ENCODE data around the gene TMEM208. TPM values are rescaled to one million over a fixed set of nuclear protein-coding genes. Genes with fewer than 3 reads are reported as not detected.

The TMEM208 gene
- total RNA-seq, 1 donor from 2014 or later: 33.1 TPM

GRCh38 chr16:67199011-67199807 is 27.7 kb upstream of the TMEM208 start, which contains the start of gene ELMO3:
Gene ELMO3 (plus strand): TSS chr16:67199131. CDS start chr16:67199327, 196 bp downstream.
- Histone ChIP-seq H3K27ac (peak within 1 kb of the TSS; percentile 71), H3K4me3 (peak within 1 kb of the TSS; percentile 58), H3K4me1 (peaks cover 15% of the 10 kb centered on the region), H3K36me3 (peaks cover 81% of the 10 kb centered on the region), H3K9me3 (no peaks in the 10 kb centered on the region), H3K27me3 (ENCODE audit: low read depth) (no peaks in the 10 kb centered on the region)
- TF ChIP-seq CTCF (IDR thresholded peaks at IDR 0.05): peak; percentile 42
- intact Hi-C loops (cut with DNase I): no loop called here
- ATAC-seq: peak; percentile 87 to 92
- DNase-seq: peak; percentile 77

- Histone ChIP-seq H3K4me3 (peak overlapping the region; percentile 58), H3K27me3 (ENCODE audit: low read depth) (no peaks in the 10 kb centered on the region), H3K27ac (no peak overlapping the region), H3K4me1 (peaks cover 13% of the 10 kb centered on the region), H3K36me3 (peaks cover 76% of the 10 kb centered on the region), H3K9me3 (no peaks in the 10 kb centered on the region)
- intact Hi-C loops (cut with DNase I): no loop called here
- DNase-seq (no peak), ATAC-seq (peak; percentile 37 to 47)
- no peak for TF ChIP-seq CTCF (IDR thresholded peaks at IDR 0.05)
These were observed 27.1 kb upstream of the TMEM208 start for GRCh38 chr16:67199808-67200198.

GRCh38 chr16:67200491-67200890 is 26.4 kb upstream of the TMEM208 start:
- peaks cover 13% of the 10 kb centered on the region for H3K4me1 ChIP-seq
- DNase-seq (no peak), ATAC-seq (no peak)
- H3K9me3 ChIP-seq: no peaks in the 10 kb centered on the region
- no peak overlapping the region for H3K27ac ChIP-seq
- intact Hi-C loops (cut with DNase I): no loop called here
- no peak for TF ChIP-seq CTCF (IDR thresholded peaks at IDR 0.05)
- H3K36me3 ChIP-seq: peaks cover 69% of the 10 kb centered on the region
- no peaks in the 10 kb centered on the region for H3K27me3 ChIP-seq (ENCODE audit: low read depth)
- H3K4me3 ChIP-seq: no peak overlapping the region

- no peak overlapping the region for H3K4me3 ChIP-seq
- peaks cover 13% of the 10 kb centered on the region for H3K4me1 ChIP-seq
- ATAC-seq (no peak), DNase-seq (no peak)
- H3K27me3 ChIP-seq (ENCODE audit: low read depth): no peaks in the 10 kb centered on the region
- intact Hi-C loops (cut with DNase I): no loop called here
- peaks cover 58% of the 10 kb centered on the region for H3K36me3 ChIP-seq
- no peak overlapping the region for H3K27ac ChIP-seq
- no peaks in the 10 kb centered on the region for H3K9me3 ChIP-seq
- no peak for TF ChIP-seq CTCF (IDR thresholded peaks at IDR 0.05)
These were observed 25.3 kb upstream of the TMEM208 start for GRCh38 chr16:67201411-67202345.

GRCh38 chr16:67202426-67202825 is 24.5 kb upstream of the TMEM208 start:
- H3K36me3 ChIP-seq: peaks cover 50% of the 10 kb centered on the region
- no peaks in the 10 kb centered on the region for H3K27me3 ChIP-seq (ENCODE audit: low read depth)
- peaks cover 13% of the 10 kb centered on the region for H3K4me1 ChIP-seq
- intact Hi-C loops (cut with DNase I): no loop called here
- ATAC-seq: no peak
- no peak overlapping the region for H3K27ac ChIP-seq
- TF ChIP-seq CTCF (IDR thresholded peaks at IDR 0.05): no peak
- no peak overlapping the region for H3K4me3 ChIP-seq
- no peak for DNase-seq
- H3K9me3 ChIP-seq: no peaks in the 10 kb centered on the region
